Gastroesophageal sphincter (tissue), 4 donors: ENCODE data around the gene SERPINE2. TPM values are rescaled to one million over a fixed set of nuclear protein-coding genes. Genes with fewer than 3 reads are reported as not detected.

ENCODE experiments used
- ATAC-seq: fragments of 150-250 bp; one replicate; pipeline ENCODE4 v1.9.1; 2016; ENCODE audit warnings: mild to moderate bottlenecking, moderate library complexity
- H3K27ac ChIP-seq, 4 donors: fragments of 200-600 bp; sonication (generic) in 3 of 4; 1 replicate in 3 of 4; 2 replicates in 1 of 4; pipeline ENCODE4 v1.5.1; 2016 to 2019
- H3K27me3 ChIP-seq: fragments of 200-600 bp; sonication (generic); one replicate; pipeline ENCODE4 v1.5.1; 2019
- H3K36me3 ChIP-seq, 2 donors: fragments of 200-600 bp; sonication (generic); one replicate each; pipeline ENCODE4 v1.5.1; 2019; ENCODE audit warnings: control low read depth in 1 of 2
- H3K4me1 ChIP-seq, 3 donors: fragments of 200-600 bp; sonication (generic); 1 replicate in 2 of 3; 2 replicates in 1 of 3; pipeline ENCODE4 v1.5.1; 2016 to 2019; ENCODE audit warnings: control low read depth in 2 of 3
- H3K4me3 ChIP-seq, 2 donors: fragments of 200-600 bp; sonication (generic); one replicate each; pipeline ENCODE4 v1.5.1; 2019; ENCODE audit warnings: mild to moderate bottlenecking in 1 of 2, moderate library complexity in 1 of 2
- H3K9me3 ChIP-seq, 3 donors: fragments of 200-600 bp; sonication (generic); one replicate each; pipeline ENCODE4 v1.5.1; 2017 to 2019; ENCODE audit warnings: control low read depth in 2 of 3
- CTCF ChIP-seq, 4 experiments: fragments of 200-600 bp in 2 of 4; fragments of 450-650 bp in 2 of 4; sonication (generic) in 1 of 4; IDR thresholded peaks; one replicate each; pipeline ENCODE4 v1.5.1; 2017 to 2019; ENCODE audit warnings: antibody characterized with exemption in 4 of 4, mild to moderate bottlenecking in 2 of 4, moderate library complexity in 2 of 4
- EP300 ChIP-seq: sonication (generic); formaldehyde crosslinking; IDR thresholded peaks from one replicate; pipeline ENCODE4 v1.6.1; 2017; ENCODE audit warnings: antibody characterized with exemption, mild to moderate bottlenecking
- POLR2A ChIP-seq, 2 donors: fragments of 450-650 bp; IDR thresholded peaks; one replicate each; pipeline ENCODE4 v1.6.1; 2017; ENCODE audit warnings: antibody characterized with exemption in 2 of 2, mild to moderate bottlenecking in 2 of 2, moderate library complexity in 1 of 2
- POLR2AphosphoS5 ChIP-seq: sonication (generic); formaldehyde crosslinking; IDR thresholded peaks from one replicate; pipeline ENCODE4 v1.6.1; 2017; ENCODE audit warnings: antibody characterized with exemption
- WGBS, 2 donors: methylation state at CpG; one replicate each; pipeline ENCODE4 v1.1.5; 2018; ENCODE audit warnings: low coverage in 1 of 2; 5-methylcytosine and 5-hydroxymethylcytosine counted together
- total RNA-seq, 4 donors: library from RNA; depleted of rRNA; stranded (reverse); fragments of >200 nt; gene quantifications; one replicate each; pipeline ENCODE4 v1.1.0, GENCODE V29; 2016

The SERPINE2 gene
- total RNA-seq, 4 donors from 2014 or later, result 12.5 to 130 (median 48.6) TPM

DNA sequence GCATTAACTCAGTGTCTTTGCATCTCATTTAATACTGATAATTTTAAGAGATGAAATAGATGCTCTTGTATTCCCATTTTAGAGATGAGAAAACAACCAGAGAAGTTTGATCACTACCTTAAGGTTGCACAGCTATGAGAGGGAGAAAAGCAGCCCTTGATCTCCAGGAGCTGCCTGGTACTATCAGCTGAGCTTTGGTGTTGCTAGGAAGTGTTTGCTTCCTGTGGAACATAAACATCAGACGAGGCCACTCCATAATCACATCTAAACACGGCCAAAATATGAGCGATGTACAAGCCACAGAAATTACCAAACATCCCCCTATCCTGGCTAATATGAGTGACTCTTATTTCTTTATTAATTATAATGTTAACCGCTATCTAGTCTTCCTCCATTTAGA, 93.3 kb downstream of the SERPINE2 start:
- no peaks in the 10 kb centered on the region for H3K36me3 ChIP-seq
- peak overlapping the region in 1 of 2 donors; percentile 100 for H3K4me3 ChIP-seq
- TF ChIP-seq POLR2A (IDR thresholded peaks at IDR 0.05) (no peak), POLR2AphosphoS5 (no peak), EP300 (no peak), CTCF (IDR thresholded peaks at IDR 0.05) (no peak)
- H3K27me3 ChIP-seq, result no peaks in the 10 kb centered on the region
- H3K4me1 ChIP-seq, result peaks cover 0 to 41% (median 14%) of the 10 kb centered on the region in 3 donors
- ATAC-seq, result no peak
- 49 to 57% methylated on average over 4 of the region's 4 CpGs for WGBS, 2 donors
- H3K9me3 ChIP-seq, result no peaks in the 10 kb centered on the region
- peak overlapping the region in 2 of 4 donors; percentile 93 to 99 for H3K27ac ChIP-seq

GRCh38 chr2:223944703-223945531, 94.2 kb downstream of the SERPINE2 start, which contains the start of gene WDFY1:
Gene WDFY1, minus strand, starts transcription at chr2:223945335. Its CDS starts 51 bp downstream, at chr2:223945284.
- peak; percentile 96 for ATAC-seq
- Histone ChIP-seq H3K9me3 (no peaks in the 10 kb centered on the region), H3K4me1 (peaks cover 0 to 43% (median 14%) of the 10 kb centered on the region in 3 donors), H3K27ac (peak within 1 kb of the TSS; percentile 79 to 99 (median 96)), H3K4me3 (peak within 1 kb of the TSS; percentile 75 to 100), H3K27me3 (no peaks in the 10 kb centered on the region), H3K36me3 (no peaks in the 10 kb centered on the region)
- WGBS, 2 donors, result 0 to 2% methylated on average over 2 to 19 of the region's 87 CpGs
- TF ChIP-seq POLR2A (IDR thresholded peaks at IDR 0.05) (peak; percentile 75 to 78), CTCF (IDR thresholded peaks at IDR 0.05) (no peak), POLR2AphosphoS5 (peak; percentile 89), EP300 (no peak)

DNA sequence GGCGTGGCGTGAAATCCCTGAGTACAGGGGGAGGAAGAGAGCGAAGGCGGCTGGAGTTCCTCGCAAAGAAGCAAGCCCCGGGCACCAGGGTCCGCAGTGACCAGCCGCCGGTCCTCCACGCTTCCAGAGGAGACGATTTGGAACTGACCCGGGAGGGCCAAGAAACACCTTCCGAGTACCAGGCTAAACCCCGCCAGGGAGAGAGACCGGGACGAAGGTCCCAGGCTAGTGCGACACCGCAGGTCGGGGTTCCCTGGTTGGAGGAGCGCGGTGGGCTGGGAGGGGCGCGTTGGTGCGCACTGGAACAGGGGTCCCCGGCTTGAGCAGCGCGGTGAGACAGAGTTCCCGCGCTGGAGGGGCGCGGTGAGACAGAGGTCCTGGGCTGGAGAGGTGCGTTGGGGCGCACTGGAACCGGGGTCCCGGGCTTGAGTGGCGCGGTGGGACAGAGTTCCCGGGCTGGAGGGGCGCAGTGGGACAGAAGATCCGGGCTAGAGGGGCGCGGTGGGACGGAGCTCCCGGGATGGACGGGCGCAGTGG, 94.9 kb downstream of the SERPINE2 start:
- H3K36me3 ChIP-seq, result no peaks in the 10 kb centered on the region
- peak; percentile 40 for ATAC-seq
- H3K4me1 ChIP-seq, result peaks cover 0 to 49% (median 14%) of the 10 kb centered on the region in 3 donors
- peak overlapping the region; percentile 79 to 99 (median 96) for H3K27ac ChIP-seq
- H3K4me3 ChIP-seq, result peak overlapping the region; percentile 75 to 100
- H3K9me3 ChIP-seq, result no peaks in the 10 kb centered on the region
- 0 to 1% methylated on average over 18 to 21 of the region's 46 CpGs for WGBS, 2 donors
- no peaks in the 10 kb centered on the region for H3K27me3 ChIP-seq
- TF ChIP-seq POLR2A (IDR thresholded peaks at IDR 0.05) (no peak), POLR2AphosphoS5 (no peak), EP300 (no peak), CTCF (IDR thresholded peaks at IDR 0.05) (no peak)

GRCh38 chr2:223943561-223944008, 95.5 kb downstream of the SERPINE2 start:
- TF ChIP-seq CTCF (IDR thresholded peaks at IDR 0.05) (no peak), POLR2A (IDR thresholded peaks at IDR 0.05) (no peak), EP300 (no peak), POLR2AphosphoS5 (no peak)
- H3K27me3 ChIP-seq, result no peaks in the 10 kb centered on the region
- H3K36me3 ChIP-seq, result no peaks in the 10 kb centered on the region
- H3K27ac ChIP-seq, result peak overlapping the region in 2 of 4 donors; percentile 93 to 99
- peak overlapping the region; percentile 75 to 100 for H3K4me3 ChIP-seq
- no peaks in the 10 kb centered on the region for H3K9me3 ChIP-seq
- ATAC-seq, result no peak
- peaks cover 0 to 56% (median 14%) of the 10 kb centered on the region in 3 donors for H3K4me1 ChIP-seq
- 2 to 7% methylated on average over 7 of the region's 7 CpGs for WGBS, 2 donors
